ENCODE data around the gene ARL15. TPM values are rescaled to one million over a fixed set of nuclear protein-coding genes. Genes with fewer than 3 reads are reported as not detected.

The ARL15 gene
- total and polyA plus RNA-seq, 2 of the 8 experiments (the other 6 are each of a cell fraction or from before 2014, with no cell fraction given): 9.9 to 21.2 TPM

GRCh38 chr5:53937467-53937866 is 372.9 kb downstream of the ARL15 start (continued):
- TF ChIP-seq, protein P1, sequence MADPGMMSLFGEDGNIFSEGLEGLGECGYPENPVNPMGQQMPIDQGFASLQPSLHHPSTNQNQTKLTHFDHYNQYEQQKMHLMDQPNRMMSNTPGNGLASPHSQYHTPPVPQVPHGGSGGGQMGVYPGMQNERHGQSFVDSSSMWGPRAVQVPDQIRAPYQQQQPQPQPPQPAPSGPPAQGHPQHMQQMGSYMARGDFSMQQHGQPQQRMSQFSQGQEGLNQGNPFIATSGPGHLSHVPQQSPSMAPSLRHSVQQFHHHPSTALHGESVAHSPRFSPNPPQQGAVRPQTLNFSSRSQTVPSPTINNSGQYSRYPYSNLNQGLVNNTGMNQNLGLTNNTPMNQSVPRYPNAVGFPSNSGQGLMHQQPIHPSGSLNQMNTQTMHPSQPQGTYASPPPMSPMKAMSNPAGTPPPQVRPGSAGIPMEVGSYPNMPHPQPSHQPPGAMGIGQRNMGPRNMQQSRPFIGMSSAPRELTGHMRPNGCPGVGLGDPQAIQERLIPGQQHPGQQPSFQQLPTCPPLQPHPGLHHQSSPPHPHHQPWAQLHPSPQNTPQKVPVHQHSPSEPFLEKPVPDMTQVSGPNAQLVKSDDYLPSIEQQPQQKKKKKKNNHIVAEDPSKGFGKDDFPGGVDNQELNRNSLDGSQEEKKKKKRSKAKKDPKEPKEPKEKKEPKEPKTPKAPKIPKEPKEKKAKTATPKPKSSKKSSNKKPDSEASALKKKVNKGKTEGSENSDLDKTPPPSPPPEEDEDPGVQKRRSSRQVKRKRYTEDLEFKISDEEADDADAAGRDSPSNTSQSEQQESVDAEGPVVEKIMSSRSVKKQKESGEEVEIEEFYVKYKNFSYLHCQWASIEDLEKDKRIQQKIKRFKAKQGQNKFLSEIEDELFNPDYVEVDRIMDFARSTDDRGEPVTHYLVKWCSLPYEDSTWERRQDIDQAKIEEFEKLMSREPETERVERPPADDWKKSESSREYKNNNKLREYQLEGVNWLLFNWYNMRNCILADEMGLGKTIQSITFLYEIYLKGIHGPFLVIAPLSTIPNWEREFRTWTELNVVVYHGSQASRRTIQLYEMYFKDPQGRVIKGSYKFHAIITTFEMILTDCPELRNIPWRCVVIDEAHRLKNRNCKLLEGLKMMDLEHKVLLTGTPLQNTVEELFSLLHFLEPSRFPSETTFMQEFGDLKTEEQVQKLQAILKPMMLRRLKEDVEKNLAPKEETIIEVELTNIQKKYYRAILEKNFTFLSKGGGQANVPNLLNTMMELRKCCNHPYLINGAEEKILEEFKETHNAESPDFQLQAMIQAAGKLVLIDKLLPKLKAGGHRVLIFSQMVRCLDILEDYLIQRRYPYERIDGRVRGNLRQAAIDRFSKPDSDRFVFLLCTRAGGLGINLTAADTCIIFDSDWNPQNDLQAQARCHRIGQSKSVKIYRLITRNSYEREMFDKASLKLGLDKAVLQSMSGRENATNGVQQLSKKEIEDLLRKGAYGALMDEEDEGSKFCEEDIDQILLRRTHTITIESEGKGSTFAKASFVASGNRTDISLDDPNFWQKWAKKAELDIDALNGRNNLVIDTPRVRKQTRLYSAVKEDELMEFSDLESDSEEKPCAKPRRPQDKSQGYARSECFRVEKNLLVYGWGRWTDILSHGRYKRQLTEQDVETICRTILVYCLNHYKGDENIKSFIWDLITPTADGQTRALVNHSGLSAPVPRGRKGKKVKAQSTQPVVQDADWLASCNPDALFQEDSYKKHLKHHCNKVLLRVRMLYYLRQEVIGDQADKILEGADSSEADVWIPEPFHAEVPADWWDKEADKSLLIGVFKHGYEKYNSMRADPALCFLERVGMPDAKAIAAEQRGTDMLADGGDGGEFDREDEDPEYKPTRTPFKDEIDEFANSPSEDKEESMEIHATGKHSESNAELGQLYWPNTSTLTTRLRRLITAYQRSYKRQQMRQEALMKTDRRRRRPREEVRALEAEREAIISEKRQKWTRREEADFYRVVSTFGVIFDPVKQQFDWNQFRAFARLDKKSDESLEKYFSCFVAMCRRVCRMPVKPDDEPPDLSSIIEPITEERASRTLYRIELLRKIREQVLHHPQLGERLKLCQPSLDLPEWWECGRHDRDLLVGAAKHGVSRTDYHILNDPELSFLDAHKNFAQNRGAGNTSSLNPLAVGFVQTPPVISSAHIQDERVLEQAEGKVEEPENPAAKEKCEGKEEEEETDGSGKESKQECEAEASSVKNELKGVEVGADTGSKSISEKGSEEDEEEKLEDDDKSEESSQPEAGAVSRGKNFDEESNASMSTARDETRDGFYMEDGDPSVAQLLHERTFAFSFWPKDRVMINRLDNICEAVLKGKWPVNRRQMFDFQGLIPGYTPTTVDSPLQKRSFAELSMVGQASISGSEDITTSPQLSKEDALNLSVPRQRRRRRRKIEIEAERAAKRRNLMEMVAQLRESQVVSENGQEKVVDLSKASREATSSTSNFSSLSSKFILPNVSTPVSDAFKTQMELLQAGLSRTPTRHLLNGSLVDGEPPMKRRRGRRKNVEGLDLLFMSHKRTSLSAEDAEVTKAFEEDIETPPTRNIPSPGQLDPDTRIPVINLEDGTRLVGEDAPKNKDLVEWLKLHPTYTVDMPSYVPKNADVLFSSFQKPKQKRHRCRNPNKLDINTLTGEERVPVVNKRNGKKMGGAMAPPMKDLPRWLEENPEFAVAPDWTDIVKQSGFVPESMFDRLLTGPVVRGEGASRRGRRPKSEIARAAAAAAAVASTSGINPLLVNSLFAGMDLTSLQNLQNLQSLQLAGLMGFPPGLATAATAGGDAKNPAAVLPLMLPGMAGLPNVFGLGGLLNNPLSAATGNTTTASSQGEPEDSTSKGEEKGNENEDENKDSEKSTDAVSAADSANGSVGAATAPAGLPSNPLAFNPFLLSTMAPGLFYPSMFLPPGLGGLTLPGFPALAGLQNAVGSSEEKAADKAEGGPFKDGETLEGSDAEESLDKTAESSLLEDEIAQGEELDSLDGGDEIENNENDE (IDR thresholded peaks at IDR 0.05; ENCODE audit: insufficient replicate concordance, low read length): no peak
- TF ChIP-seq SP2 (IDR thresholded peaks at IDR 0.05; ENCODE audit: low read length): no peak
- TF ChIP-seq TAF7 (optimal IDR thresholded peaks at IDR 0.05; ENCODE audit: borderline replicate concordance, low read depth, low read length): no peak
- no peak for TF ChIP-seq TAF1 (IDR thresholded peaks at IDR 0.05; ENCODE audit: low read depth, low read length)
- TF ChIP-seq GABPA (IDR thresholded peaks at IDR 0.05; ENCODE audit: borderline replicate concordance, insufficient read depth, low read length): no peak
- TF ChIP-seq RXRA (IDR thresholded peaks at IDR 0.05; ENCODE audit: insufficient read depth, low read depth, low read length): no peak
- TF ChIP-seq SUZ12 (IDR thresholded peaks at IDR 0.05; ENCODE audit: low read length): no peak
- TF ChIP-seq GTF2F1 (IDR thresholded peaks at IDR 0.05; ENCODE audit: borderline replicate concordance, low read depth, low read length): no peak
- TF ChIP-seq RNF2 (IDR thresholded peaks at IDR 0.05; ENCODE audit: borderline replicate concordance, low read depth, low read length, missing control alignments, poor library complexity, severe bottlenecking): no peak

Data from H1 (cell line).